ENCODE results near the gene ACBD4.

ACBD4 gene

GRCh38 chr17:45138911-45139532, 3.5 kb downstream of the ACBD4 start:
- DNase-seq: no peak

DNA sequence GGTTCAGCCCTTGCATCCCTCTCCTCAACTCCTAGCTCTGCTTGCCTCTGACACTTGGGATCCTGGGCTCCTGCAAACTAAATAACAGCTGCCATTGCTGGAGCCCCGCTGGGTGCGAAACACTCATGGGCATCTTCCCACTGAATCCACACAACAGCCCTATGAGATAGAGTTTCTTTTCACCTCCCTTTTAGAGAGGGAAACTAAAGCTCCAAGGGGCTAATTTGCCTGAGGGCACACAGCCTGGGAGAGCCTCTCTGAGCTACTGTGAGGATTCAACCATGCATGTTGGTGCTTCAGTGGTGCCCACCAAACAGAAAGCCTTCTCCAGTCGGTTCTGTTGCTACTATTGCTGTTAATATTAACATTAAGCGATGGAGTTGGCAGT, 4.0 kb downstream of the ACBD4 start:
- no peak for DNase-seq

DNA sequence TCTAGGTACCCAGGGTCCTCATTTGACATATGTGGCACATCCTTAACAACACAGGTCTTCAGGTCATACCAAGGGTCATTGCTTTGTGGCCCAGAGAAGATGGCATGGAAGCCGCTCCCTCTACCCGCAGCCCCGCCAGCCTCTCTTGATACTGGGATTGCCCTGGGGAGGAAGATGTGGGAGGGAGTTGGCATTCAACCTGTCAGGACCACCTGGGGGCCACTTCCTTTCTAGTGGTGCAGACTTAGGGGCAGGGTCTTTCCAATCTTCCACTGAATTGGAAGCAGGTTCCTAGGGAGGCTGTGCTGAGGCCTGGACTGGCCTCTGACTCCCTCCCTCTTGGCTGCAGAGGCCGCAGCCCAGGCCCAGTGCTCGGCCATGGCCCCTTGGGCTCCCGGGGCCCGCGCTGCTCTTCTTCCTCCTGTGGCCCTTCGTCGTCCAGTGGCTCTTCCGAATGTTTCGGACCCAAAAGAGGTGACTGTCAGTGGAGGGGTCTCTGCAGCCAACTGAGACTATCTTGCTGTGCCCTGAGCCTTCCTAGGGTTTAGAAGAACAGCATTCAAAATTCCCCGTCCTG, 7.7 kb downstream of the ACBD4 start:
- no peak for DNase-seq

GRCh38 chr17:45143767-45144198, 8.3 kb downstream of the ACBD4 start:
- peak; percentile 80 for DNase-seq

DNA sequence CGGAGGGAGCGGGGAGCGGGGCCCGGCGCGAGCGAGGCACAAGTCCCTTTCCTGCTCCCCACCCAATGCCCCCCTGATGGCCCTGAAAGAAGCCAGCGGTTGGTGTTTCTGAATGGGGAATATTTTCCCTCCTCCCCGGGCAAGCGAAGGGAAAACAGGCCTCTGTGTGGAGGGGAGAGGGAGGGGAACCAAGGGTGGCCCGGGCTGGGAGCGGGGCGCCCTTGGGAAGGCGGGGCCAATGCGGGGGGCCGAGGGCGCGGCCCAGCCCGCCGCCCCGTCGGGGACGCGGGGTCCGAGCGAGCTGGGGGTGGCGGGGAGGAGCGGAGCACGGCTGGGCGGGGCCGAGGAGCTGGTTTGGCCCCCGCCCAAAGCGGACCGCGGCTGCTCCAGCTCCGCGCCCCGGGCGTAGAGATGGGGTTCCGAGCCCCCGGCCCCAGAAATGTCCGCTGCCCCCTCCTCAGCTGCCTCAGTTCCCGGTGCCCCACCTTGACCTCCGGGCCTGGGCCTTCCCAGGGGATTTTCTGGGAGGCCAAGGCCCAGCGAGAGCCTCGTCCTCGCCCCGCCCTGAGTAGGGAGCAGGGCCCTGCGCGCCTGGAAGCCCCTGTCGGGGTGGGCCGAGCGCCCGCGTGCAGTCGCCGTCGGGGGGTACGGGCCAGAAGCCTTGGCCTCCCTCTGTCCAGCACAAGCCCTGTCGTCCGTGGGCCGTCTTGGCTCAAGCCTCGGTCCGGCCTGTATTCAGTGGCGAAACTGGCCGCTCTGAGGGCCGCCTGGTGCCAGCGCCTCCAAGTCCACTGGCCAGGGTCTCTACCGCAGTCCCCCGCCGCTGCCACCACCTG, 8.9 kb downstream of the ACBD4 start:
- DNase-seq: peak; percentile 71

DNA sequence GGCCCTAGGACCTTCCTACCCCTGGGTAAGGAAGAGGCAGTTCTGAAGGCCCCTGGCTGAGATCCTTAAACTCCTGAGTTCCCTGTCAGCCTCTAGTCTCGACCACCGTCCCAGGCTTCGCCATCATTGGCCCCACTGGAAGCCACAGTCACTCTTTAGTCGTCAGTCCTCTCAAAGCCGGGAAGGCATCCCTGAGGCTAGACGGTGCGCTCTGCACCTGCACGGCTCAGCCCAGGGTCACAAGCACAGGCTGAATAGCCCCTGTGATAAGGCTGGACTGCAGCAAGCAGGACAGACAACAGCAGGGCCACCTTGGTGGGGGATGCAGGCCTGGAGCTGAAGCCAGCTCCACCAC, 9.5 kb downstream of the ACBD4 start:
- no peak for DNase-seq

DNA sequence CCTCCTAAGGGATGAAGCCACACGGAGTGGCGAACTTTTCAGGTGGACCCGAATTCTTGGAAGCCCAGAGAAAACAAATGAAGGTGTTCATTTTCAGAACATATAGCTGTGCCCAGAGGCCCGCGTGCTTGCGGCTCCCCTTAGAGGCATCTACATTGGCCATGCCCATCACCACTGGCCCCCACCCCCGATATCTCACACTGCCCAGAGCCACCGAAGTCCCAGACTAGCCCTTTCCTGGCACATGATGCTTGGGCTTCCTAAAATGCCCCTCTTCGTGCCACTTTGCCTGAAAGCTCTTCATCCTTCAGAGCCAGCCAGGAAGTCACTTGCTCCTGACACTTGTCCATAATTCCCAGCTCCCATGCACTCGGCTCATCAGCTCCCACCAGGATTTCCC, 10.7 kb downstream of the ACBD4 start:
- no peak for DNase-seq

GRCh38 chr17:45146592-45146889, 11.1 kb downstream of the ACBD4 start:
- no peak for DNase-seq

DNA sequence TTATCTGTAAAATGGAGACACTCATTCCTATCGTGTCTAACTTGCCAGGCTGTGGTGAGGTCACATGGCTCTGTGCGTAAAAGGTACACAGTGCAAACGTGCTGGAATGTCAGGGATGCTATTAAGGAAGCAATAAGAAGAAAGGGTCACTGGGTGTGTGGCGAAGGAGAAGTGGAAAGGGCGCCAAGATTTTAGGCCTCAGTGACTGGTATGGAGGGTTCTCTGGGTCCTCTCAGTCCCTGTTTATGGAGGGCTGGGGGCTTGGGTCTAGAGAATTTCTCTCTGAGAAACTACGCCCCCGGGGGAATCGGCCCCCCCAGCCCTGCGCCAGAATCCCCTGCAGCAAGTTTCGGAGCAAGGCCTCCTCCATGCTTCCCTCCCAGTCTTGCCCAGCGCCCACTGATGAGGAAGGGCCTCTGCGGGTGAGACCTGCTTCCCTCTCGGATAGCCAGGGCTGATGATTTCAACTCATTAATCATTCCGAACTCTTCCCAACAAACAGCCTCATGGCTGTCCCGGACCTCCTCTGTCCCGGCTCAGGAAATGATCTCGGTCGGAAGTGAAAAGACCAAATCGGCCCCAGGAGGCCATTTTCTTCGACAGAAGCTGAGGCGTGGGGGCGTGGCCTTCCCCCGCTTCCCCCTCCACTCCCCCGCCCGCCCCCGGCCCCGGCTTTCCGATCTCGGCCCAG, 11.5 kb downstream of the ACBD4 start:
- DNase-seq: no peak

DNA sequence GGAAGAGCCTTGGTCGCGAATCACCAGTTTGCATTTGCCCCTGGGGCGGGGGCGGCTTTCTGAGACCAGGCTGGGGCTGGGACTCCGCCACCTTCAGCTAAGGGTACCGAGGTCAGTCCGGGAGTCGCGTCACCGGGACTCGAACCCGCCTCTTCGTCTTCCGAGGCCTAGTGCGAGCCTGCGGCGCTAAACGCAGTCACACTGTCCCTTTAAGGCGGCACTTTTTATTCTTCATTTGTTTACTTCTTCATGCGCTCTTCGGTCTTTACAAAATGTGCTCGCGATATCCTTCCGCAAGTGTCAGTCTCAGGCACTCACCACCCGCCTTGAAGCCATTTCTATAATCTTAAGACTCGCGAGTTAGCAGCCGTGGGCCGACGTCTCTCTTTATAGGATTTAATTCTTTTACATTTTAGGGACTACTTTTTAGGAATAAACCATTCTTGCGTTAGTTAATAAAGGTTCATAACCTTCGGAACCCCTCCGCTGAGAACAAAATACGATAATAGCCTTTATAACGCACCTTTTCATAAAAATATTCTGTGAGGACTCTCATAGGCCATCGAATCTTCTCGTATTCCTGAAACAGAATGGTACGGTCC, 12.2 kb downstream of the ACBD4 start:
- peak; percentile 93 for DNase-seq

DNA sequence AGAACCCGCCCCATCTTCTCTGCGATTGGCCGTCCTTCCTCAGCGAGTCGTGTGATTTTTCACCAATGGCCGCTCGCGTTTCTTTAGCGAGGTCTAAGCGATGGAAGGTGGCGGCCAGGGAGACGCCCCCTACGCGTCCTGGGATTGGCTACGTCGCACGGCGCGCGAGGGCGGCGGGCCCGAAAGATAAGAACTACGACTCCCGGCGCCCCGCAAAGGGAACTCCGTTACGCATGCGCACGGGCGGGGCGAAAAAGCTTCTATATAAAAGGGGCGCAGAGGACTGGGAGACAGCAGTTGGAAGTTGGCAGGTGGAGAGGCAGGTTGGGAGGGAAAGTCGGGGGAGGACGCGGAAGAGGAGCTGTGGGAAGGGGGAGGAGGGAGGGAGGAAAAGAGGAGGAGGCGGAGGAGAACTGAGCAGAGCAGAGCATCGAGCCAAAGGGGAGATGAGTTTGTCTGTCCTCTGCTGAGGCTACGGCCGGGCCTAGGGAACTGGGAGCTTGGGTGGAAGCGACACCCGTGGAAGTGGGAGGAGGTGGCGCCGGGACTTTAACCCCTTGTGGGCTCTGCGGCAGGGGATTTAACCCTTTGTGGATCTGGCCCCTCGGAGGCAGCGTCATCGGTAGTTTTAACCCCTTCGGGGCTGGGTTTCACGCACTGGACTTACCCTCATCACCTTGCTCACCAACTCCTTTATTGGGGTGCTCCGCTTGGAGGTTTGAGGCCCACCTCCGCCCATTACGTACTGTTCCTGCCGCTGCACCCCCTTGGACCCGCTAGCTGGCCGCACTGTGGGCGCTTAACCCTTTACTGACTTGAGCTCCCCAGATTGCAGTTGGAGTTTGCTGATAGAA, 12.9 kb downstream of the ACBD4 start, which contains the start of gene HEXIM1:
HEXIM1 (plus strand) TSS at position 293 of the 854 bp plus-strand sequence. CDS start 716 bp downstream, outside the sequence.
- peak; percentile 99 for DNase-seq

DNA sequence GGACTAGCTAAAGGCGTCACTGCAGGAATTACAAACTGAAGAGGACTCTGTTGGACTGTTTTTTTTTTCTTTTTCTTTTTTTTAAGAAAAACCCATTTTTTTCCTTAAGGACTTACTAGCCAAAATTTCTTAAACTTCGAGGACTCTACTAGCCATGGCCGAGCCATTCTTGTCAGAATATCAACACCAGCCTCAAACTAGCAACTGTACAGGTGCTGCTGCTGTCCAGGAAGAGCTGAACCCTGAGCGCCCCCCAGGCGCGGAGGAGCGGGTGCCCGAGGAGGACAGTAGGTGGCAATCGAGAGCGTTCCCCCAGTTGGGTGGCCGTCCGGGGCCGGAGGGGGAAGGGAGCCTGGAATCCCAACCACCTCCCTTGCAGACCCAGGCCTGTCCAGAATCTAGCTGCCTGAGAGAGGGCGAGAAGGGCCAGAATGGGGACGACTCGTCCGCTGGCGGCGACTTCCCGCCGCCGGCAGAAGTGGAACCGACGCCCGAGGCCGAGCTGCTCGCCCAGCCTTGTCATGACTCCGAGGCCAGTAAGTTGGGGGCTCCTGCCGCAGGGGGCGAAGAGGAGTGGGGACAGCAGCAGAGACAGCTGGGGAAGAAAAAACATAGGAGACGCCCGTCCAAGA, 13.7 kb downstream of the ACBD4 start:
- peak; percentile 88 for DNase-seq

GRCh38 chr17:45149669-45150664, 14.5 kb downstream of the ACBD4 start:
- DNase-seq: peak; percentile 75

DNA sequence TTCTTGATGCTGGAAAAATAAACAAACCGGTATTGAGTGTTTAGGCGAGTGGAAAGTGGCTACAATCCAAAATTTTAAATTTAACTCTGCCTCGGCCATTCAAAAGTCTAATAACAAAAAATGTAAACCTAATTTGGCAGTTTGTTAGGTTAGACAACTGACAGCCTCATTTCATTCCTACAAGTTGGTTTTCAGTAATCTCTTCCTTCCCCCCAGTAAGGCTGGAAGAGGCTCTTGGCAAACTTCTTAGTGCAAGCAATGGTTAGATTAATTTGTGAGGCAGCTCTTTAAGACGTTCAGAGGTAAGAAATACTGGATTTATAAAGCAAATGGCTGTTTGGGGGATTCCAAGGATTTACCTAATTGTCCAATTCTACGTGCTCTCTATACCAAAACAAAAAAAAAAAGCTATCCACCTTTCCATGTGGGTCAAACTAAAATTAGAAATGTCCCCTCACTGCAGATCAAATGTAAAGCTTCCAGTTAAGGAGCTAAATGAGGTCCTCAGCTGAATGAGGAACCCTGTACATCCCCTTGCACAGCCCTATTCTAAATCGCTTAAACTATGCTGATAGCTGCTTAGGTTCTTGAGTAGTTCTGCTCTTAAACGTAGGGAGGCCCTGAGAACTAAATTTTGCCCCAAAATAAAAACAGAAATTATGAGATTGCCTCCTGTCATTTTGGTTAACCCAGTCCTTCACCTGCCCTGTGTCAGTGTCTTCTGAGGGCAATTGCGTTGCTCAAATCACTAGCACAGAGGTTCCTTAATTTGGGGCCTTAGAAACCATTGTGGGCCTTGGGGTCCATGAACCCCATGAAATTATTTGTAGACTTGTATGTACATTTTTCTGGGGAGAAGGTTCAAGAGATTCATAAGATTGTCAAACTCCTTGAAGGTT, 15.7 kb downstream of the ACBD4 start:
- DNase-seq: no peak

GRCh38 chr17:45155029-45155428, 19.5 kb downstream of the ACBD4 start:
- DNase-seq: no peak

GRCh38 chr17:45155483-45155882, 20.0 kb downstream of the ACBD4 start:
- no peak for DNase-seq

- no peak for DNase-seq
Measured at GRCh38 chr17:45156242-45156641, 20.8 kb downstream of the ACBD4 start.

- DNase-seq: peak; percentile 91
Measured at GRCh38 chr17:45160447-45161287, 25.2 kb downstream of the ACBD4 start.
